K562 (cell line): Measurements from ENCODE around the gene SLC5A3. TPM values are rescaled to one million over a fixed set of nuclear protein-coding genes. Genes with fewer than 3 reads are reported as not detected.

Experiments
- CREM ChIP-seq: IDR thresholded peaks from 2 replicates; pipeline ENCODE4 v1.6.1; 2014; ENCODE audit warnings: antibody characterized with exemption, low read depth
- EHMT2 ChIP-seq: fragments of 450-650 bp; IDR thresholded peaks from 2 replicates; pipeline ENCODE4 v1.6.1; 2018; ENCODE audit warnings: antibody characterized with exemption
- L3MBTL2 ChIP-seq: fragments of 450-650 bp; IDR thresholded peaks from 2 replicates; pipeline ENCODE4 v1.6.1; 2016; ENCODE audit warnings: mild to moderate bottlenecking, moderate library complexity
- MEIS2 ChIP-seq: fragments of 450-650 bp; IDR thresholded peaks from 2 replicates; pipeline ENCODE4 v1.6.1; 2014; ENCODE audit warnings: mild to moderate bottlenecking; ENCODE audit not compliant: partially characterized antibody
- MTA3 ChIP-seq: fragments of 450-650 bp; formaldehyde crosslinking; IDR thresholded peaks from 2 replicates; pipeline ENCODE4 v1.6.1; 2017; ENCODE audit warnings: mild to moderate bottlenecking, borderline replicate concordance
- NR2C2 ChIP-seq, 2 experiments: fragments of 200-800 bp in 1 of 2; sonication (Bioruptor generic) in 1 of 2; sonication (generic) in 1 of 2; formaldehyde crosslinking in 1 of 2; IDR thresholded peaks; 2 replicates each; pipeline versions ENCODE4 v1.6.1 to v1.8.0; 2016 to 2022; ENCODE audit warnings: mild to moderate bottlenecking in 1 of 2, missing compliant biosample characterization in 1 of 2, missing genetic modification characterization in 1 of 2, missing genetic modification reagents in 1 of 2
- PHF8 ChIP-seq: fragments of 200-600 bp; sonication (generic); IDR thresholded peaks from 2 replicates; pipeline ENCODE4 v1.6.1; 2012; ENCODE audit warnings: mixed run types, mild to moderate bottlenecking, inconsistent platforms, low read length, moderate library complexity, borderline replicate concordance
- RBM39 ChIP-seq: fragments of 200-400 bp; formaldehyde crosslinking; optimal IDR thresholded peaks from 2 replicates; pipeline ENCODE3; 2018; ENCODE audit warnings: low read depth, low read length
- SAFB2 ChIP-seq: fragments of 200-400 bp; formaldehyde crosslinking; IDR thresholded peaks from 2 replicates; pipeline ENCODE4 v1.6.1; 2018; ENCODE audit warnings: borderline replicate concordance, low read length, low read depth, moderate library complexity; ENCODE audit not compliant: severe bottlenecking
- TBP ChIP-seq: optimal IDR thresholded peaks from 2 replicates; pipeline ENCODE3; 2011; ENCODE audit warnings: low read depth, low read length, improper control_type of control experiment
- UBTF ChIP-seq, 2 experiments: IDR thresholded peaks; 2 replicates each; pipeline ENCODE4 v1.6.1; 2012; ENCODE audit warnings: improper control_type of control experiment in 2 of 2, low read depth in 2 of 2, low read length in 2 of 2, borderline replicate concordance in 1 of 2
- ZNF12 ChIP-seq: sonication (generic); formaldehyde crosslinking; IDR thresholded peaks from 2 replicates; pipeline ENCODE4 v1.4.0; 2020; ENCODE audit warnings: mild to moderate bottlenecking, missing genetic modification reagents
- polyA plus RNA-seq, 8 experiments: library from polyadenylated mRNA; depleted of rRNA in 4 of 8; stranded (reverse) in 5 of 8; unstranded in 3 of 8; fragments of >200 nt; fragmentation: Nextera tagmentation in 2 of 8; fragmentation: Illumina TruSeq in 1 of 8; extraction: Ambion mirVana in 2 of 8; extraction: Trizol in 1 of 8; gene quantifications; 2 replicates each; pipeline versions ENCODE4 v1.2.1 to v1.2.3, GENCODE V29; 2011 to 2014; ENCODE audit warnings: inconsistent platforms in 1 of 8, missing spikeins in 1 of 8
- total RNA-seq, 7 experiments: library from RNA; depleted of rRNA in 6 of 7; stranded (reverse); fragments of >200 nt in 6 of 7; fragmentation: Illumina TruSeq in 2 of 7; extraction: Trizol in 2 of 7; gene quantifications; 2 replicates each; pipeline versions ENCODE4 v1.2.1 to v1.2.3, GENCODE V29; 2011 to 2021; ENCODE audit warnings: low replicate concordance in 1 of 7
- TF ChIP-seq, protein P1 (sequence below): fragments of 250-450 bp; sonication (Bioruptor Pico); IDR thresholded peaks from 2 replicates; pipeline ENCODE4 v1.8.0; 2022; ENCODE audit warnings: inconsistent platforms, mild to moderate bottlenecking, moderate library complexity, borderline replicate concordance
- TF ChIP-seq, protein P2 (sequence below), 2 experiments: fragments of 450-650 bp; formaldehyde crosslinking in 1 of 2; IDR thresholded peaks; 2 replicates each; pipeline versions ENCODE4 v1.4.0 to v1.6.1; 2014 to 2020; ENCODE audit warnings: mild to moderate bottlenecking in 2 of 2, borderline replicate concordance in 1 of 2, low read depth in 1 of 2

SLC5A3 gene
- total and polyA plus RNA-seq, 9 of the 15 experiments (the other 6 are each of a cell fraction or from before 2014, with no cell fraction given) = 2.9 to 20.6 (median 9.0) TPM

- TF ChIP-seq UBTF (IDR thresholded peaks at IDR 0.05; ENCODE audit: borderline replicate concordance in 1 of 2, low read depth in 2 of 2, low read length in 2 of 2) (no peak), CREM (peak; percentile 97), RBM39 (no peak), NR2C2 (CRISPR knock-in tag; IDR thresholded peaks at IDR 0.05) (peak; percentile 34; the same call in 1 of the 2 replicates), NR2C2 (tag; IDR thresholded peaks at IDR 0.05) (peak; percentile 70; the same call in 1 of the 2 replicates), TBP (peak; percentile 29), EHMT2 (peak; percentile 72; the same call in 1 of the 2 replicates), MTA3 (peak; percentile 70; the same call in 1 of the 2 replicates), MEIS2 (no peak), PHF8 (no peak), L3MBTL2 (peak; percentile 95), ZNF12 (0 out of 2 replicates have a peak, but pooled peaks have one; percentile 33), SAFB2 (no peak)
- TF ChIP-seq, protein P1, sequence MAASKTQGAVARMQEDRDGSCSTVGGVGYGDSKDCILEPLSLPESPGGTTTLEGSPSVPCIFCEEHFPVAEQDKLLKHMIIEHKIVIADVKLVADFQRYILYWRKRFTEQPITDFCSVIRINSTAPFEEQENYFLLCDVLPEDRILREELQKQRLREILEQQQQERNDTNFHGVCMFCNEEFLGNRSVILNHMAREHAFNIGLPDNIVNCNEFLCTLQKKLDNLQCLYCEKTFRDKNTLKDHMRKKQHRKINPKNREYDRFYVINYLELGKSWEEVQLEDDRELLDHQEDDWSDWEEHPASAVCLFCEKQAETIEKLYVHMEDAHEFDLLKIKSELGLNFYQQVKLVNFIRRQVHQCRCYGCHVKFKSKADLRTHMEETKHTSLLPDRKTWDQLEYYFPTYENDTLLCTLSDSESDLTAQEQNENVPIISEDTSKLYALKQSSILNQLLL = no peak
- TF ChIP-seq, protein P2, sequence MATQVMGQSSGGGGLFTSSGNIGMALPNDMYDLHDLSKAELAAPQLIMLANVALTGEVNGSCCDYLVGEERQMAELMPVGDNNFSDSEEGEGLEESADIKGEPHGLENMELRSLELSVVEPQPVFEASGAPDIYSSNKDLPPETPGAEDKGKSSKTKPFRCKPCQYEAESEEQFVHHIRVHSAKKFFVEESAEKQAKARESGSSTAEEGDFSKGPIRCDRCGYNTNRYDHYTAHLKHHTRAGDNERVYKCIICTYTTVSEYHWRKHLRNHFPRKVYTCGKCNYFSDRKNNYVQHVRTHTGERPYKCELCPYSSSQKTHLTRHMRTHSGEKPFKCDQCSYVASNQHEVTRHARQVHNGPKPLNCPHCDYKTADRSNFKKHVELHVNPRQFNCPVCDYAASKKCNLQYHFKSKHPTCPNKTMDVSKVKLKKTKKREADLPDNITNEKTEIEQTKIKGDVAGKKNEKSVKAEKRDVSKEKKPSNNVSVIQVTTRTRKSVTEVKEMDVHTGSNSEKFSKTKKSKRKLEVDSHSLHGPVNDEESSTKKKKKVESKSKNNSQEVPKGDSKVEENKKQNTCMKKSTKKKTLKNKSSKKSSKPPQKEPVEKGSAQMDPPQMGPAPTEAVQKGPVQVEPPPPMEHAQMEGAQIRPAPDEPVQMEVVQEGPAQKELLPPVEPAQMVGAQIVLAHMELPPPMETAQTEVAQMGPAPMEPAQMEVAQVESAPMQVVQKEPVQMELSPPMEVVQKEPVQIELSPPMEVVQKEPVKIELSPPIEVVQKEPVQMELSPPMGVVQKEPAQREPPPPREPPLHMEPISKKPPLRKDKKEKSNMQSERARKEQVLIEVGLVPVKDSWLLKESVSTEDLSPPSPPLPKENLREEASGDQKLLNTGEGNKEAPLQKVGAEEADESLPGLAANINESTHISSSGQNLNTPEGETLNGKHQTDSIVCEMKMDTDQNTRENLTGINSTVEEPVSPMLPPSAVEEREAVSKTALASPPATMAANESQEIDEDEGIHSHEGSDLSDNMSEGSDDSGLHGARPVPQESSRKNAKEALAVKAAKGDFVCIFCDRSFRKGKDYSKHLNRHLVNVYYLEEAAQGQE (IDR thresholded peaks at IDR 0.05; ENCODE audit: borderline replicate concordance) = peak; percentile 88
- TF ChIP-seq, protein P2 (CRISPR knock-in tag; IDR thresholded peaks at IDR 0.05; ENCODE audit: low read depth) = no peak
Measured at GRCh38 chr21:34029743-34030528, 43.4 kb upstream of the SLC5A3 start (continued).
